Endodermal cell (in vitro differentiated cells): Measurements from ENCODE around the gene NFIA. TPM values are rescaled to one million over a fixed set of nuclear protein-coding genes. Genes with fewer than 3 reads are reported as not detected.
A peak's percentile ranks its signal among the peaks of the same experiment; 100 is the strongest.

ENCODE experiments used
- DNase-seq: peaks from one replicate; pipeline ENCODE4 v3.0.0-alpha.2; 2017
- H3K27ac ChIP-seq: 2 replicates; pipeline ENCODE4 v1.5.1; 2013; ENCODE audit warnings: mild to moderate bottlenecking, low read depth, low read length, moderate library complexity
- H3K27me3 ChIP-seq: 2 replicates; pipeline ENCODE4 v1.6.1; 2013; ENCODE audit warnings: mild to moderate bottlenecking, low read length, moderate library complexity; ENCODE audit not compliant: insufficient read depth, control insufficient read depth, poor library complexity, severe bottlenecking
- H3K36me3 ChIP-seq: 2 replicates; pipeline ENCODE4 v1.7.0; 2013; ENCODE audit warnings: mild to moderate bottlenecking, low read length, moderate library complexity; ENCODE audit not compliant: control insufficient read depth, insufficient read depth
- H3K4me1 ChIP-seq: one replicate; pipeline ENCODE4 v1.7.0; 2013; ENCODE audit warnings: low read length; ENCODE audit not compliant: control insufficient read depth, insufficient read depth
- H3K4me3 ChIP-seq: 2 replicates; pipeline ENCODE4 v1.5.1; 2013; ENCODE audit warnings: mild to moderate bottlenecking, low read length, moderate library complexity
- H3K9ac ChIP-seq: 2 replicates; pipeline ENCODE4 v1.6.1; 2013; ENCODE audit warnings: mild to moderate bottlenecking, low read length, moderate library complexity; ENCODE audit not compliant: poor library complexity, severe bottlenecking; ENCODE audit errors: extremely low read depth
- H3K9me3 ChIP-seq: 2 replicates; pipeline ENCODE4 v1.6.1; 2013; ENCODE audit warnings: mild to moderate bottlenecking, low read length, moderate library complexity; ENCODE audit not compliant: control insufficient read depth
- H3K27ac Mint-ChIP-seq: 2 replicates; pipeline ENCODE4 v1.8.0; 2020; ENCODE audit warnings: mixed read lengths
- H3K27me3 Mint-ChIP-seq: 2 replicates; pipeline ENCODE4 v1.8.0; 2021; ENCODE audit warnings: mild to moderate bottlenecking, mixed read lengths; ENCODE audit not compliant: insufficient read depth
- H3K36me3 Mint-ChIP-seq: 2 replicates; pipeline ENCODE4 v1.8.0; 2020; ENCODE audit warnings: low read depth, mixed read lengths
- H3K4me1 Mint-ChIP-seq: 2 replicates; pipeline ENCODE4 v1.8.0; 2020; ENCODE audit warnings: mixed read lengths
- H3K4me3 Mint-ChIP-seq: 2 replicates; pipeline ENCODE4 v1.8.0; 2020; ENCODE audit warnings: mild to moderate bottlenecking, moderate library complexity, mixed read lengths
- H3K9me3 Mint-ChIP-seq: 2 replicates; pipeline ENCODE4 v1.8.0; 2020; ENCODE audit warnings: mild to moderate bottlenecking, mixed read lengths
- CTCF ChIP-seq: fragments of 200-600 bp; sonication (generic); conservative IDR thresholded peaks from 2 replicates; pipeline ENCODE4 v1.5.0; 2021; ENCODE audit warnings: antibody characterized with exemption, mild to moderate bottlenecking
- WGBS, 2 experiments: methylation state at CpG; one replicate each; pipeline versions ENCODE4 v1.1.5 to v1.1.7; 2013; ENCODE audit warnings: missing lambda C conversion rate in 2 of 2, mixed read lengths in 1 of 2; ENCODE audit not compliant: insufficient coverage in 1 of 2, insufficient read length in 1 of 2; 5-methylcytosine and 5-hydroxymethylcytosine counted together
- total RNA-seq, 2 donors: library from RNA; stranded (reverse); fragmentation: NEBNext Ultra II Directional in 1 of 2; extraction: Animal tissue kit (Norgen Biotek cat#: 25700) in 1 of 2; gene quantifications; 2 replicates in 1 of 2; 3 replicates in 1 of 2; pipeline ENCODE4 v1.2.1, GENCODE V29; 2021

The NFIA gene
- total RNA-seq, 2 donors from 2014 or later: 2.3 to 3.8 TPM

- Histone ChIP-seq H3K27me3 (no peaks in the 10 kb centered on the region), H3K9ac (no peak overlapping the region), H3K4me1 (no peaks in the 10 kb centered on the region), H3K36me3 (no peaks in the 10 kb centered on the region), H3K4me3 (no peak overlapping the region), H3K9me3 (no peaks in the 10 kb centered on the region), H3K27ac (peak overlapping the region; percentile 25)
- peaks cover 45% of the 10 kb centered on the region for H3K4me1 Mint-ChIP-seq
- TF ChIP-seq CTCF: no peak
- H3K36me3 Mint-ChIP-seq: peaks cover 3% of the 10 kb centered on the region
- no peak overlapping the region for H3K27ac Mint-ChIP-seq
- 73 to 90% methylated on average over 2 of the region's 2 CpGs for WGBS, 2 experiments
- no peak for DNase-seq
- H3K9me3 Mint-ChIP-seq: peaks cover 7% of the 10 kb centered on the region
- peaks cover 1% of the 10 kb centered on the region for H3K27me3 Mint-ChIP-seq
- no peak overlapping the region for H3K4me3 Mint-ChIP-seq
Observed at GRCh38 chr1:61293197-61293596, 210.8 kb downstream of the NFIA start.

DNA sequence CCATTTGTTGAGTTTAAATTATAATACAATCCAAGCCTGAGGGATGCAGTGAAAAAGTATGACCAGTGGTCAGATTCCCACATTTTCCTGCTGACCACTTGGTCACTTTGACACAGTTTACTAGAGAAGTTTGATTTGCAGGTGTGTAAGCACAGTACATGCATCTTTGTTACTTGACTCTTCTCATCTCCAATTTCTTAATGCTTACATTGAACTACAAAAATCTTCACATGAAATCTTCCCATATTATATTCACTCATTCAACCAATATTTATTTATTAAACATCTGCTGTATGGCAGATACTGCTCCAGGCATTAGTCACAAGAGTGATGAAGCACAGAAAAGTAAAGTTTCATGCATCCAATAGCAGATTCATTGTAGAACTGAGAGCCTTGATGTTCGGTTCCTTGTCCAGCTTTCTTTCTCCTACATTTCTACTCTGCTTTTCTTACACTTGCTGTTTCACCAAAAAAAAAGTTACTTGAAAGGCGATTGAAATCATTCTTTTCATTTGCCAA, 211.7 kb downstream of the NFIA start:
- H3K9me3 ChIP-seq: no peaks in the 10 kb centered on the region
- peaks cover 1% of the 10 kb centered on the region for H3K27me3 Mint-ChIP-seq
- no peak for TF ChIP-seq CTCF
- no peaks in the 10 kb centered on the region for H3K36me3 ChIP-seq
- H3K9me3 Mint-ChIP-seq: peaks cover 12% of the 10 kb centered on the region
- H3K36me3 Mint-ChIP-seq: peaks cover 3% of the 10 kb centered on the region
- 88 to 95% methylated on average over 1 to 2 of the region's 2 CpGs for WGBS, 2 experiments
- no peak overlapping the region for H3K4me3 Mint-ChIP-seq
- H3K4me1 ChIP-seq: no peaks in the 10 kb centered on the region
- no peak for DNase-seq
- H3K9ac ChIP-seq: no peak overlapping the region
- H3K27ac ChIP-seq: no peak overlapping the region
- H3K27ac Mint-ChIP-seq: no peak overlapping the region
- H3K4me1 Mint-ChIP-seq: peaks cover 45% of the 10 kb centered on the region
- H3K27me3 ChIP-seq: no peaks in the 10 kb centered on the region
- H3K4me3 ChIP-seq: no peak overlapping the region

GRCh38 chr1:61294930-61295329, 212.6 kb downstream of the NFIA start:
- peak; percentile 51 for TF ChIP-seq CTCF
- no peaks in the 10 kb centered on the region for H3K36me3 ChIP-seq
- peaks cover 45% of the 10 kb centered on the region for H3K4me1 Mint-ChIP-seq
- H3K9ac ChIP-seq: no peak overlapping the region
- no peak overlapping the region for H3K4me3 ChIP-seq
- H3K9me3 Mint-ChIP-seq: peaks cover 13% of the 10 kb centered on the region
- no peaks in the 10 kb centered on the region for H3K9me3 ChIP-seq
- no peaks in the 10 kb centered on the region for H3K27me3 ChIP-seq
- H3K36me3 Mint-ChIP-seq: peaks cover 3% of the 10 kb centered on the region
- H3K27me3 Mint-ChIP-seq: peaks cover 1% of the 10 kb centered on the region
- no peak overlapping the region for H3K27ac Mint-ChIP-seq
- peak; percentile 57 for DNase-seq
- no peak overlapping the region for H3K27ac ChIP-seq
- no peaks in the 10 kb centered on the region for H3K4me1 ChIP-seq
- 87% methylated on average over 5 of the region's 5 CpGs; no CpG with 5 or more reads in 1 of the 2 experiments for WGBS, 2 experiments
- no peak overlapping the region for H3K4me3 Mint-ChIP-seq
